ENCODE data around the gene LMOD1.
A peak's percentile ranks its signal among the peaks of the same experiment; 100 is the strongest.

The LMOD1 gene

GRCh38 chr1:201907621-201908020 is 38.7 kb downstream of the LMOD1 start:
- Histone ChIP-seq H3K4ac (ENCODE audit: low read depth, low read length) (no peak overlapping the region), H3K4me3 (ENCODE audit: low read depth, low read length) (no peak overlapping the region), H3K23ac (ENCODE audit: low read length) (no peak overlapping the region), H3K36me3 (ENCODE audit: control insufficient read depth in 1 of 2, insufficient read depth in 2 of 2, low read length in 2 of 2) (peaks cover 0 to 2% of the 10 kb centered on the region in 2 experiments), H3K27ac (ENCODE audit: low read depth, low read length) (no peak overlapping the region), H3K18ac (ENCODE audit: low read length) (no peak overlapping the region), H3K14ac (ENCODE audit: low read length) (no peak overlapping the region), H3K27me3 (ENCODE audit: insufficient read depth, low read length) (no peaks in the 10 kb centered on the region), H3K79me1 (ENCODE audit: low read length) (peaks cover 20% of the 10 kb centered on the region), H3K9me3 (ENCODE audit: insufficient read depth, low read depth, low read length) (no peaks in the 10 kb centered on the region), H4K91ac (ENCODE audit: low read depth, low read length) (no peak overlapping the region), H2BK12ac (ENCODE audit: low read length) (no peak overlapping the region), H3K4me2 (ENCODE audit: low read length) (no peak overlapping the region), H3K9ac (ENCODE audit: low read length) (no peak overlapping the region), H4K12ac (ENCODE audit: low read depth, low read length) (no peak overlapping the region), H2AK5ac (ENCODE audit: low read length) (no peak overlapping the region), H2BK5ac (ENCODE audit: low read depth, low read length, poor library complexity) (no peak overlapping the region), H2AFZ (ENCODE audit: insufficient read depth, low read length, poor library complexity) (no peak overlapping the region), H2BK120ac (ENCODE audit: insufficient read depth, low read length, poor library complexity) (no peak overlapping the region), H4K8ac (ENCODE audit: low read depth, low read length) (no peak overlapping the region), H3K79me2 (ENCODE audit: control insufficient read depth, insufficient read depth, low read length, poor library complexity) (no peaks in the 10 kb centered on the region), H3K4me1 (ENCODE audit: control insufficient read depth in 1 of 2, insufficient read depth in 2 of 2, low read length in 2 of 2) (peaks cover 19 to 21% of the 10 kb centered on the region in 2 experiments)
- WGBS (ENCODE audit: extremely low coverage, insufficient coverage, insufficient read length) = no CpG with 5 or more reads among the region's 6 CpGs
- DNase-seq = no peak

GRCh38 chr1:201906336-201906735 is 40.0 kb downstream of the LMOD1 start:
- no peaks in the 10 kb centered on the region for H3K79me2 ChIP-seq (ENCODE audit: control insufficient read depth, insufficient read depth, low read length, poor library complexity)
- H3K9ac ChIP-seq (ENCODE audit: low read length) = no peak overlapping the region
- H3K9me3 ChIP-seq (ENCODE audit: insufficient read depth, low read depth, low read length) = no peaks in the 10 kb centered on the region
- H2AK5ac ChIP-seq (ENCODE audit: low read length) = peak overlapping the region; percentile 55
- peaks cover 0 to 2% of the 10 kb centered on the region in 2 experiments for H3K36me3 ChIP-seq (ENCODE audit: control insufficient read depth in 1 of 2, insufficient read depth in 2 of 2, low read length in 2 of 2)
- DNase-seq = no peak
- H2BK12ac ChIP-seq (ENCODE audit: low read length) = peak overlapping the region; percentile 88
- no peak overlapping the region for H2BK5ac ChIP-seq (ENCODE audit: low read depth, low read length, poor library complexity)
- H3K4me3 ChIP-seq (ENCODE audit: low read depth, low read length) = no peak overlapping the region
- no peak overlapping the region for H4K8ac ChIP-seq (ENCODE audit: low read depth, low read length)
- no peak overlapping the region for H3K4me2 ChIP-seq (ENCODE audit: low read length)
- no peaks in the 10 kb centered on the region for H3K27me3 ChIP-seq (ENCODE audit: insufficient read depth, low read length)
- no CpG with 5 or more reads among the region's 3 CpGs for WGBS (ENCODE audit: extremely low coverage, insufficient coverage, insufficient read length)
- peak overlapping the region; percentile 39 for H3K14ac ChIP-seq (ENCODE audit: low read length)
- no peak overlapping the region for H3K4ac ChIP-seq (ENCODE audit: low read depth, low read length)
- peak overlapping the region; percentile 15 for H2BK120ac ChIP-seq (ENCODE audit: insufficient read depth, low read length, poor library complexity)
- no peak overlapping the region for H4K12ac ChIP-seq (ENCODE audit: low read depth, low read length)
- H2AFZ ChIP-seq (ENCODE audit: insufficient read depth, low read length, poor library complexity) = no peak overlapping the region
- peak overlapping the region; percentile 76 for H3K18ac ChIP-seq (ENCODE audit: low read length)
- H4K91ac ChIP-seq (ENCODE audit: low read depth, low read length) = peak overlapping the region; percentile 48
- H3K4me1 ChIP-seq (ENCODE audit: control insufficient read depth in 1 of 2, insufficient read depth in 2 of 2, low read length in 2 of 2) = peaks cover 20 to 21% of the 10 kb centered on the region in 2 experiments
- no peak overlapping the region for H3K27ac ChIP-seq (ENCODE audit: low read depth, low read length)
- peaks cover 21% of the 10 kb centered on the region for H3K79me1 ChIP-seq (ENCODE audit: low read length)
- no peak overlapping the region for H3K23ac ChIP-seq (ENCODE audit: low read length)

- Histone ChIP-seq H2BK12ac (ENCODE audit: low read length) (peak overlapping the region; percentile 58), H4K91ac (ENCODE audit: low read depth, low read length) (peak overlapping the region; percentile 73), H2AFZ (ENCODE audit: insufficient read depth, low read length, poor library complexity) (no peak overlapping the region), H3K4ac (ENCODE audit: low read depth, low read length) (no peak overlapping the region), H2AK5ac (ENCODE audit: low read length) (no peak overlapping the region), H3K9me3 (ENCODE audit: insufficient read depth, low read depth, low read length) (no peaks in the 10 kb centered on the region), H3K9ac (ENCODE audit: low read length) (no peak overlapping the region), H3K27ac (ENCODE audit: low read depth, low read length) (peak overlapping the region; percentile 68), H3K79me2 (ENCODE audit: control insufficient read depth, insufficient read depth, low read length, poor library complexity) (no peaks in the 10 kb centered on the region), H3K23ac (ENCODE audit: low read length) (no peak overlapping the region), H3K27me3 (ENCODE audit: insufficient read depth, low read length) (no peaks in the 10 kb centered on the region), H2BK120ac (ENCODE audit: insufficient read depth, low read length, poor library complexity) (peak overlapping the region; percentile 43), H3K18ac (ENCODE audit: low read length) (peak overlapping the region; percentile 51), H3K36me3 (ENCODE audit: control insufficient read depth in 1 of 2, insufficient read depth in 2 of 2, low read length in 2 of 2) (peaks cover 0 to 2% of the 10 kb centered on the region in 2 experiments), H3K79me1 (ENCODE audit: low read length) (peaks cover 21% of the 10 kb centered on the region), H3K4me1 (ENCODE audit: control insufficient read depth in 1 of 2, insufficient read depth in 2 of 2, low read length in 2 of 2) (peaks cover 21% of the 10 kb centered on the region in 2 experiments), H4K8ac (ENCODE audit: low read depth, low read length) (peak overlapping the region; percentile 56), H2BK5ac (ENCODE audit: low read depth, low read length, poor library complexity) (peak overlapping the region; percentile 67), H3K4me3 (ENCODE audit: low read depth, low read length) (no peak overlapping the region), H4K12ac (ENCODE audit: low read depth, low read length) (peak overlapping the region; percentile 8), H3K4me2 (ENCODE audit: low read length) (no peak overlapping the region), H3K14ac (ENCODE audit: low read length) (peak overlapping the region; percentile 36)
- no CpG with 5 or more reads among the region's 6 CpGs for WGBS (ENCODE audit: extremely low coverage, insufficient coverage, insufficient read length)
- DNase-seq = no peak
Observed at GRCh38 chr1:201905234-201905890, 41.0 kb downstream of the LMOD1 start.

- H3K79me1 ChIP-seq (ENCODE audit: low read length) = peaks cover 21% of the 10 kb centered on the region
- H2BK120ac ChIP-seq (ENCODE audit: insufficient read depth, low read length, poor library complexity) = peak overlapping the region; percentile 43
- peak overlapping the region; percentile 1 for H3K14ac ChIP-seq (ENCODE audit: low read length)
- no peak overlapping the region for H3K4me3 ChIP-seq (ENCODE audit: low read depth, low read length)
- no peak overlapping the region for H2BK12ac ChIP-seq (ENCODE audit: low read length)
- WGBS (ENCODE audit: extremely low coverage, insufficient coverage, insufficient read length) = no CpG with 5 or more reads among the region's 6 CpGs
- no peaks in the 10 kb centered on the region for H3K27me3 ChIP-seq (ENCODE audit: insufficient read depth, low read length)
- H4K8ac ChIP-seq (ENCODE audit: low read depth, low read length) = peak overlapping the region; percentile 4
- H4K91ac ChIP-seq (ENCODE audit: low read depth, low read length) = peak overlapping the region; percentile 17
- no peak for DNase-seq
- H2AFZ ChIP-seq (ENCODE audit: insufficient read depth, low read length, poor library complexity) = no peak overlapping the region
- no peak overlapping the region for H2AK5ac ChIP-seq (ENCODE audit: low read length)
- H3K4me2 ChIP-seq (ENCODE audit: low read length) = no peak overlapping the region
- no peak overlapping the region for H3K23ac ChIP-seq (ENCODE audit: low read length)
- H3K79me2 ChIP-seq (ENCODE audit: control insufficient read depth, insufficient read depth, low read length, poor library complexity) = no peaks in the 10 kb centered on the region
- H3K9me3 ChIP-seq (ENCODE audit: insufficient read depth, low read depth, low read length) = peaks cover 2% of the 10 kb centered on the region
- no peak overlapping the region for H3K18ac ChIP-seq (ENCODE audit: low read length)
- H4K12ac ChIP-seq (ENCODE audit: low read depth, low read length) = no peak overlapping the region
- H3K4me1 ChIP-seq (ENCODE audit: control insufficient read depth in 1 of 2, insufficient read depth in 2 of 2, low read length in 2 of 2) = peaks cover 21 to 22% of the 10 kb centered on the region in 2 experiments
- no peak overlapping the region for H3K4ac ChIP-seq (ENCODE audit: low read depth, low read length)
- no peak overlapping the region for H3K9ac ChIP-seq (ENCODE audit: low read length)
- H3K27ac ChIP-seq (ENCODE audit: low read depth, low read length) = peak overlapping the region; percentile 68
- H3K36me3 ChIP-seq (ENCODE audit: control insufficient read depth in 1 of 2, insufficient read depth in 2 of 2, low read length in 2 of 2) = peaks cover 0 to 2% of the 10 kb centered on the region in 2 experiments
- H2BK5ac ChIP-seq (ENCODE audit: low read depth, low read length, poor library complexity) = peak overlapping the region; percentile 67
Observed at GRCh38 chr1:201904579-201904978, 41.8 kb downstream of the LMOD1 start.
